ENCODE data around the gene MAP2K5.

DNA sequence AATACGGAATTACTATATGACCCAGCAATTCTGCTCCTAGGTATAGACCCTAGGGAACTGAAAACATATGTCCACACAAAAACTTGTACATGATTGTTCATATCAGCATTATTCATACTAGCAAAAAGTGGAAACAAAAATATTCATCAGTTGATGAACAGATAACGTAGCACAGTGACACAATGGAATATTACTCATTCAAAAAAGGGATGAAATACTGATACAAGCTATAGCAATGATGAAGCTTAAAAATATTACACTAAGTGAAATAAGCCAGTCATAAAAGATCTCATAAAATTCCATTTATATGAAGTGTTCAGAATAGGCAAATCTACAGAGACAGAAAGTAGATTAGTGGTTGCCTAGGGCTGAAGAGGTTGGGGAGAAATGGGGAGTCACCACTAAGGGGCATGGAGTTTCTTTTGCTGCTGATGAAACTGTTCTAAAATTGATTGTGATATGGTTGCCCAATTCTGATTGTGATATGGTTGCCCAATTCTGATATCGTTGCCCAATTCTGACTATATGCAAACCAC lies 11.1 kb upstream of the MAP2K5 start:
- TF ChIP-seq, protein P1, sequence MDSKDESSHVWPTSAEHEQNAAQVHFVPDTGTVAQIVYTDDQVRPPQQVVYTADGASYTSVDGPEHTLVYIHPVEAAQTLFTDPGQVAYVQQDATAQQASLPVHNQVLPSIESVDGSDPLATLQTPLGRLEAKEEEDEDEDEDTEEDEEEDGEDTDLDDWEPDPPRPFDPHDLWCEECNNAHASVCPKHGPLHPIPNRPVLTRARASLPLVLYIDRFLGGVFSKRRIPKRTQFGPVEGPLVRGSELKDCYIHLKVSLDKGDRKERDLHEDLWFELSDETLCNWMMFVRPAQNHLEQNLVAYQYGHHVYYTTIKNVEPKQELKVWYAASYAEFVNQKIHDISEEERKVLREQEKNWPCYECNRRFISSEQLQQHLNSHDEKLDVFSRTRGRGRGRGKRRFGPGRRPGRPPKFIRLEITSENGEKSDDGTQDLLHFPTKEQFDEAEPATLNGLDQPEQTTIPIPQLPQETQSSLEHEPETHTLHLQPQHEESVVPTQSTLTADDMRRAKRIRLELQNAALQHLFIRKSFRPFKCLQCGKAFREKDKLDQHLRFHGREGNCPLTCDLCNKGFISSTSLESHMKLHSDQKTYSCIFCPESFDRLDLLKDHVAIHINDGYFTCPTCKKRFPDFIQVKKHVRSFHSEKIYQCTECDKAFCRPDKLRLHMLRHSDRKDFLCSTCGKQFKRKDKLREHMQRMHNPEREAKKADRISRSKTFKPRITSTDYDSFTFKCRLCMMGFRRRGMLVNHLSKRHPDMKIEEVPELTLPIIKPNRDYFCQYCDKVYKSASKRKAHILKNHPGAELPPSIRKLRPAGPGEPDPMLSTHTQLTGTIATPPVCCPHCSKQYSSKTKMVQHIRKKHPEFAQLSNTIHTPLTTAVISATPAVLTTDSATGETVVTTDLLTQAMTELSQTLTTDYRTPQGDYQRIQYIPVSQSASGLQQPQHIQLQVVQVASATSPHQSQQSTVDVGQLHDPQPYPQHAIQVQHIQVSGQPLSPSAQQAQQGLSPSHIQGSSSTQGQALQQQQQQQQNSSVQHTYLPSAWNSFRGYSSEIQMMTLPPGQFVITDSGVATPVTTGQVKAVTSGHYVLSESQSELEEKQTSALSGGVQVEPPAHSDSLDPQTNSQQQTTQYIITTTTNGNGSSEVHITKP (tag by site-specific recombination; IDR thresholded peaks at IDR 0.05) = no peak
- TF ChIP-seq WT1 (tag by site-specific recombination; IDR thresholded peaks at IDR 0.05) (no peak), ZSCAN16 (tag by site-specific recombination; IDR thresholded peaks at IDR 0.05) (no peak)
- TF ChIP-seq, protein P2, sequence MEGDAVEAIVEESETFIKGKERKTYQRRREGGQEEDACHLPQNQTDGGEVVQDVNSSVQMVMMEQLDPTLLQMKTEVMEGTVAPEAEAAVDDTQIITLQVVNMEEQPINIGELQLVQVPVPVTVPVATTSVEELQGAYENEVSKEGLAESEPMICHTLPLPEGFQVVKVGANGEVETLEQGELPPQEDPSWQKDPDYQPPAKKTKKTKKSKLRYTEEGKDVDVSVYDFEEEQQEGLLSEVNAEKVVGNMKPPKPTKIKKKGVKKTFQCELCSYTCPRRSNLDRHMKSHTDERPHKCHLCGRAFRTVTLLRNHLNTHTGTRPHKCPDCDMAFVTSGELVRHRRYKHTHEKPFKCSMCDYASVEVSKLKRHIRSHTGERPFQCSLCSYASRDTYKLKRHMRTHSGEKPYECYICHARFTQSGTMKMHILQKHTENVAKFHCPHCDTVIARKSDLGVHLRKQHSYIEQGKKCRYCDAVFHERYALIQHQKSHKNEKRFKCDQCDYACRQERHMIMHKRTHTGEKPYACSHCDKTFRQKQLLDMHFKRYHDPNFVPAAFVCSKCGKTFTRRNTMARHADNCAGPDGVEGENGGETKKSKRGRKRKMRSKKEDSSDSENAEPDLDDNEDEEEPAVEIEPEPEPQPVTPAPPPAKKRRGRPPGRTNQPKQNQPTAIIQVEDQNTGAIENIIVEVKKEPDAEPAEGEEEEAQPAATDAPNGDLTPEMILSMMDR (tag by site-specific recombination; IDR thresholded peaks at IDR 0.05) = no peak
